SK-N-SH treated with all-trans-retinoic acid at 6 μM for 48 hours (cell line): ENCODE data around the gene SRF.

Source experiments
- ATAC-seq: fragments of 200-7000 bp; cut with Tn5 transposase; 3 replicates; pipeline ENCODE4 v1.9.1; 2020; ENCODE audit warnings: mild to moderate bottlenecking, moderate library complexity
- BACH2 ChIP-seq: fragments of 250-450 bp; sonication (Bioruptor Pico); IDR thresholded peaks from 2 replicates; pipeline ENCODE4 v1.9.0; 2021; ENCODE audit warnings: mild to moderate bottlenecking, borderline replicate concordance
- CREB5 ChIP-seq: fragments of 250-450 bp; sonication (Bioruptor Pico); IDR thresholded peaks from 2 replicates; pipeline ENCODE4 v1.5.1; 2020; ENCODE audit warnings: low read depth, mild to moderate bottlenecking, moderate library complexity
- CSDC2 ChIP-seq: fragments of 250-450 bp; sonication (Bioruptor Pico); IDR thresholded peaks from 2 replicates; pipeline ENCODE4 v1.5.0; 2020; ENCODE audit warnings: mild to moderate bottlenecking, moderate library complexity
- CSRNP3 ChIP-seq: fragments of 250-450 bp; sonication (Bioruptor Pico); IDR thresholded peaks from 2 replicates; pipeline ENCODE4 v1.5.1; 2021; ENCODE audit warnings: mild to moderate bottlenecking, moderate library complexity
- ESRRG ChIP-seq: fragments of 250-450 bp; sonication (Bioruptor Pico); IDR thresholded peaks from 2 replicates; pipeline ENCODE4 v1.6.1; 2021; ENCODE audit warnings: mild to moderate bottlenecking
- GLIS3 ChIP-seq: fragments of 250-450 bp; sonication (Bioruptor Pico); IDR thresholded peaks from 2 replicates; pipeline ENCODE4 v1.5.0; 2020; ENCODE audit warnings: mild to moderate bottlenecking, moderate library complexity
- ISL1 ChIP-seq: fragments of 250-450 bp; sonication (Bioruptor Pico); IDR thresholded peaks from 2 replicates; pipeline ENCODE4 v2.1.2; 2022; ENCODE audit warnings: mild to moderate bottlenecking, moderate library complexity
- OSR1 ChIP-seq: fragments of 250-450 bp; sonication (Bioruptor Pico); IDR thresholded peaks from 2 replicates; pipeline ENCODE4 v1.8.0; 2022; ENCODE audit warnings: moderate library complexity, mild to moderate bottlenecking, inconsistent platforms
- PATZ1 ChIP-seq: fragments of 250-450 bp; sonication (Bioruptor Pico); IDR thresholded peaks from 2 replicates; pipeline ENCODE4 v1.8.0; 2020; ENCODE audit warnings: mild to moderate bottlenecking, moderate library complexity, borderline replicate concordance
- POU6F1 ChIP-seq: fragments of 250-450 bp; sonication (Bioruptor Pico); IDR thresholded peaks from 2 replicates; pipeline ENCODE4 v1.8.0; 2021; ENCODE audit warnings: low read depth, mild to moderate bottlenecking, moderate library complexity, borderline replicate concordance
- PPARA ChIP-seq: fragments of 250-450 bp; sonication (Bioruptor Pico); IDR thresholded peaks from 2 replicates; pipeline ENCODE4 v1.5.0; 2020; ENCODE audit warnings: mild to moderate bottlenecking, borderline replicate concordance
- RARB ChIP-seq: fragments of 250-450 bp; sonication (Bioruptor Pico); IDR thresholded peaks from 2 replicates; pipeline ENCODE4 v1.8.0; 2021; ENCODE audit warnings: mild to moderate bottlenecking, moderate library complexity
- SNAI2 ChIP-seq: fragments of 250-450 bp; sonication (Bioruptor Pico); IDR thresholded peaks from 2 replicates; pipeline ENCODE4 v1.5.0; 2020; ENCODE audit warnings: mild to moderate bottlenecking, moderate library complexity
- TCF4 ChIP-seq: fragments of 250-450 bp; sonication (Bioruptor Pico); IDR thresholded peaks from 2 replicates; pipeline ENCODE4 v1.8.0; 2021; ENCODE audit warnings: mild to moderate bottlenecking, moderate library complexity, borderline replicate concordance
- TOX ChIP-seq: fragments of 250-450 bp; sonication (Bioruptor Pico); IDR thresholded peaks from 2 replicates; pipeline ENCODE4 v1.8.0; 2021; ENCODE audit warnings: mild to moderate bottlenecking, moderate library complexity, borderline replicate concordance
- TSHZ2 ChIP-seq: fragments of 250-450 bp; sonication (Bioruptor Pico); IDR thresholded peaks from 2 replicates; pipeline ENCODE4 v1.5.0; 2020; ENCODE audit warnings: mild to moderate bottlenecking, moderate library complexity
- ZC3H10 ChIP-seq: fragments of 250-450 bp; sonication (Bioruptor Pico); IDR thresholded peaks from 2 replicates; pipeline ENCODE4 v1.5.1; 2021; ENCODE audit warnings: mild to moderate bottlenecking, moderate library complexity
- ZFP3 ChIP-seq: fragments of 250-450 bp; sonication (Bioruptor Pico); IDR thresholded peaks from 2 replicates; pipeline ENCODE4 v1.5.0; 2020; ENCODE audit warnings: mild to moderate bottlenecking, moderate library complexity
- ZFP30 ChIP-seq: fragments of 450-650 bp; formaldehyde crosslinking; IDR thresholded peaks from 2 replicates; pipeline ENCODE4 v1.5.0; 2022; ENCODE audit warnings: mild to moderate bottlenecking, moderate library complexity
- ZNF565 ChIP-seq: fragments of 450-650 bp; formaldehyde crosslinking; conservative IDR thresholded peaks from 2 replicates; pipeline ENCODE4 v1.5.0; 2020; ENCODE audit warnings: low read depth, mild to moderate bottlenecking, moderate library complexity
- ZNF70 ChIP-seq: fragments of 450-650 bp; formaldehyde crosslinking; IDR thresholded peaks from 2 replicates; pipeline ENCODE4 v1.5.0; 2020; ENCODE audit warnings: mild to moderate bottlenecking, moderate library complexity
- ZNF8 ChIP-seq: fragments of 450-650 bp; formaldehyde crosslinking; IDR thresholded peaks from 2 replicates; pipeline ENCODE4 v1.5.0; 2020; ENCODE audit warnings: mild to moderate bottlenecking, moderate library complexity

Gene SRF

DNA sequence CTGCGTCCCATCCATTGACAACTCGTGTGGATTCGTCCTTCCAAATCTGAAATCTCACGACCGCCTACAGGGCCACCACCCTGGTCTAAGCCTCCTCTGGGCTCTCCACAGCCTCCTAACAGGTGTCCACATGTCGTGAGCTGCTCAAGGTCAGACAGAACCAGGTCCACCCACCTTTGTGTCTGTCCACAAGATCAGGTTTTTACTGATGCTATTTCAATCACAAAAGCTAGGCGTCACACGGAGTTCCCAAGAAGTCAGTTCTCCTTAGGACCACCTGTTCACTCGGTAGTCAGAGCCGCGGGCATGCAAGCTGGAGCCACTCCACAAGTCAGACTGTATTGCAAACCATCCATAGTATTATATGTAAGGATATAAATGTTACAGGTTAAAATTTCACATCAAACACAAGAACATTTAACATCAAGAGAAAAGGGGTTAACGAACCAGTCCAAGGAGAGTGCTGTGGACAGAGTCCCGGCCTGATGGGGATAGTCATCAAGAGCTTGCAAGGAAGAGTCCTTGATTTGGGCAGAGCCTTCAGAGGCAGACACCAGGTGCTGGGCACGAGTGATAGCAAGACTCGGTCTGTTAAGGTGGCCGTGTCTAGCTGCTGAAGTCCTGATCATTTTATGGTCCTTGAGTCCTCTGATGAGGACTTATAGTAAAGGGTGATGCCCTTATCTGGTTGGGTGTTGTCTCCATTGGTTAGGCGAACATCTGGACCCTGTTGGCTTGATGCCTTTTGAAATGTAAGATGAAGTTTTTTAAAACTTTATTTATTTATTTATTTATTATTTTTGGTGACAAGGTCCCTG is 58.9 kb downstream of the SRF start:
- peak; percentile 4; the same call in 1 of the 3 replicates for ATAC-seq
- TF ChIP-seq ZNF70, result no peak
- no peak for TF ChIP-seq TOX (CRISPR knock-in tag)
- no peak for TF ChIP-seq GLIS3 (CRISPR knock-in tag)
- TF ChIP-seq CSRNP3 (CRISPR knock-in tag), result no peak
- no peak for TF ChIP-seq ISL1 (CRISPR knock-in tag)
- TF ChIP-seq PATZ1 (CRISPR knock-in tag), result no peak

GRCh38 chr6:43231053-43231452 is 60.0 kb downstream of the SRF start:
- no peak for ATAC-seq
- TF ChIP-seq BACH2 (CRISPR knock-in tag) (no peak), TCF4 (CRISPR knock-in tag) (no peak), OSR1 (CRISPR knock-in tag) (no peak), ISL1 (CRISPR knock-in tag) (no peak), PPARA (CRISPR knock-in tag) (no peak), ZFP3 (CRISPR knock-in tag) (no peak), TSHZ2 (CRISPR knock-in tag) (no peak), PATZ1 (CRISPR knock-in tag) (no peak), ZC3H10 (CRISPR knock-in tag) (no peak), RARB (CRISPR knock-in tag) (no peak), CSDC2 (CRISPR knock-in tag) (no peak), CREB5 (CRISPR knock-in tag) (no peak), ZNF565 (CRISPR knock-in tag) (no peak), ZFP30 (CRISPR knock-in tag) (no peak), CSRNP3 (CRISPR knock-in tag) (no peak), SNAI2 (CRISPR knock-in tag) (no peak), POU6F1 (CRISPR knock-in tag) (no peak), GLIS3 (CRISPR knock-in tag) (no peak), ESRRG (CRISPR knock-in tag) (no peak), ZNF8 (CRISPR knock-in tag) (no peak)
